Ectodermal cell (in vitro differentiated cells): Measurements from ENCODE around the gene KCTD5.

ENCODE experiments used
- H3K27ac ChIP-seq: 2 replicates; pipeline ENCODE4 v1.7.0; 2013; ENCODE audit warnings: mild to moderate bottlenecking, low read depth, low read length; ENCODE audit not compliant: insufficient read depth, poor library complexity, severe bottlenecking
- H3K27me3 ChIP-seq: 2 replicates; pipeline ENCODE4 v1.7.0; 2013; ENCODE audit warnings: mild to moderate bottlenecking, low read length; ENCODE audit not compliant: insufficient read depth, control insufficient read depth, poor library complexity, severe bottlenecking
- H3K36me3 ChIP-seq: one replicate; pipeline ENCODE4 v1.7.0; 2013; ENCODE audit warnings: low read length; ENCODE audit not compliant: control insufficient read depth, insufficient read depth
- H3K4me1 ChIP-seq: one replicate; pipeline ENCODE4 v1.7.0; 2013; ENCODE audit warnings: low read length; ENCODE audit not compliant: control insufficient read depth, insufficient read depth
- H3K4me3 ChIP-seq: 2 replicates; pipeline ENCODE4 v1.7.0; 2013; ENCODE audit warnings: low read depth, low read length, control low read depth; ENCODE audit not compliant: insufficient read depth
- H3K9me3 ChIP-seq: 2 replicates; pipeline ENCODE4 v1.7.0; 2013; ENCODE audit warnings: mild to moderate bottlenecking, low read length, moderate library complexity; ENCODE audit not compliant: control insufficient read depth
- WGBS, 2 experiments: methylation state at CpG; one replicate each; pipeline ENCODE4 v1.1.7; 2013; ENCODE audit warnings: missing lambda C conversion rate in 2 of 2; 5-methylcytosine and 5-hydroxymethylcytosine counted together

Gene KCTD5

DNA sequence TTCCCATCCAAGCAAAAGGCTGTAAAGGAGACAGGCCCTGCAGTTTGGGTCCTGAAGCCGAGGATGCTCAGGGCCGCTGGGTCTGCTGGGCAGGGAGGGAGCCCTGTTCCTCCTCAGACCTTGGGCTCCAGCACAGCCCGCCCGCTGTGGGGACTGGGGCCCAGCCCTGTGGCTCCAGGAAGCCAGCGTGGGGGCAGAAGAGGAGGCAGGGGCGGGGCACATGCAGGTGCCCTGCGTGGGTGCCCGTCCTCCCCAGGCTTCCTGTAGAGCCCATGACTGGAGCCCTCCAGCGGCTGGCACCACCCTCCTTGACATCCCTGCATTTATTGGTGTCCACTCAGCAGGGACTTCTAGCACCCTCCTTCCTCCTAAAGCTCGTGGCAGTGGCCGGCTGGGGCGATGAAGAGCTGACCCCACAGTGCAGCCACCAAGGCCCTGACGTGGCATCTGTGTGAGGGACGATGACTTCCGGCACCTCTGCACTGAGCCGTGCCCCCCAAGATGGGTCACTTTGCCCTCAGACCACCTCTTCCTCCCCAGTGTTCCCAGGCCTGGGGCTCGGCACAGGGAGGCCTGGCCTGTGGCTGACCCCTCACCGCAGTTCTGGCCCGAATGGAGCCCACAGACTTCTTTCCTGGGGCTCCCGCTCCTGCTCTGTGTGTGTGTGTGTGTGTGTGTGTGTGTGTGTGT, 27.8 kb downstream of the KCTD5 start:
- no peaks in the 10 kb centered on the region for H3K9me3 ChIP-seq
- H3K4me3 ChIP-seq, result no peak overlapping the region
- H3K4me1 ChIP-seq, result no peaks in the 10 kb centered on the region
- WGBS, 2 experiments, result 94 to 95% methylated on average over 20 of the region's 20 CpGs
- H3K27ac ChIP-seq, result no peak overlapping the region
- no peaks in the 10 kb centered on the region for H3K36me3 ChIP-seq
- H3K27me3 ChIP-seq, result peaks cover 2% of the 10 kb centered on the region

- no peaks in the 10 kb centered on the region for H3K36me3 ChIP-seq
- H3K4me3 ChIP-seq, result no peak overlapping the region
- peaks cover under 1% of the 10 kb centered on the region for H3K4me1 ChIP-seq
- H3K9me3 ChIP-seq, result no peaks in the 10 kb centered on the region
- WGBS, 2 experiments, result 90 to 92% methylated on average over 11 of the region's 11 CpGs
- peaks cover 8% of the 10 kb centered on the region for H3K27me3 ChIP-seq
- H3K27ac ChIP-seq, result no peak overlapping the region
Measured at GRCh38 chr16:2710711-2711231, 28.4 kb downstream of the KCTD5 start.

GRCh38 chr16:2711370-2712062, 29.2 kb downstream of the KCTD5 start:
- Histone ChIP-seq H3K4me1 (peaks cover 4% of the 10 kb centered on the region), H3K4me3 (no peak overlapping the region), H3K36me3 (no peaks in the 10 kb centered on the region), H3K27me3 (peaks cover 15% of the 10 kb centered on the region), H3K27ac (no peak overlapping the region), H3K9me3 (no peaks in the 10 kb centered on the region)
- WGBS, 2 experiments, result 88 to 90% methylated on average over 22 of the region's 22 CpGs

- Histone ChIP-seq H3K4me3 (no peak overlapping the region), H3K27ac (no peak overlapping the region), H3K9me3 (no peaks in the 10 kb centered on the region), H3K27me3 (peaks cover 16% of the 10 kb centered on the region), H3K36me3 (no peaks in the 10 kb centered on the region), H3K4me1 (peaks cover 4% of the 10 kb centered on the region)
- WGBS, 2 experiments, result 87% methylated on average over 14 of the region's 14 CpGs
Measured at GRCh38 chr16:2712063-2712441, 29.7 kb downstream of the KCTD5 start.

DNA sequence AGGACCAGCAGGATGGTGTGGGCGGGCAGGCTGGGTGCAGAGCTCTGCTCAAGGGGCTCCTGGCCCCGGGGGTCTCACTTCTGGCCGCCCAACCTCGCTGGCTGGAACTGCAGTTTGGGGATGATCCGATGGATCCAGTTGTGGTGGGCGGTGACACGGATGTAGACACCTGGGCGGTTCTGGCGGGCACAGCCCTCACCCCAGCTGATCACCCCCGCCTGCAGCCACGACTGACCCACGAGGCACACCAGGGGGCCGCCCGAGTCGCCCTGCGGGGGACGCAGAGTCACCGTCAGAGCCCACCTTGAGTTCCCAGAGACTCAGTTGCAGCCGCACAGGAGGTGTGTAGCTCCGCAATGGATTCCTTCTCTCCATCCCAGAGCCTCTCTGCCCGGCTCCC, 30.2 kb downstream of the KCTD5 start:
- Histone ChIP-seq H3K27me3 (peaks cover 16% of the 10 kb centered on the region), H3K4me1 (peaks cover 4% of the 10 kb centered on the region), H3K4me3 (no peak overlapping the region), H3K27ac (no peak overlapping the region), H3K9me3 (no peaks in the 10 kb centered on the region), H3K36me3 (no peaks in the 10 kb centered on the region)
- WGBS, 2 experiments, result 87 to 89% methylated on average over 21 of the region's 21 CpGs

GRCh38 chr16:2713523-2713922, 31.2 kb downstream of the KCTD5 start:
- Histone ChIP-seq H3K4me1 (peaks cover 4% of the 10 kb centered on the region), H3K4me3 (no peak overlapping the region), H3K27me3 (peaks cover 16% of the 10 kb centered on the region), H3K9me3 (no peaks in the 10 kb centered on the region), H3K27ac (no peak overlapping the region), H3K36me3 (no peaks in the 10 kb centered on the region)
- WGBS, 2 experiments, result 87% methylated on average over 14 of the region's 14 CpGs

- Histone ChIP-seq H3K27me3 (peaks cover 16% of the 10 kb centered on the region), H3K27ac (no peak overlapping the region), H3K9me3 (no peaks in the 10 kb centered on the region), H3K4me1 (peaks cover 4% of the 10 kb centered on the region), H3K36me3 (no peaks in the 10 kb centered on the region), H3K4me3 (no peak overlapping the region)
- 89 to 90% methylated on average over 28 of the region's 28 CpGs for WGBS, 2 experiments
Measured at GRCh38 chr16:2713985-2714774, 31.9 kb downstream of the KCTD5 start.

- no peaks in the 10 kb centered on the region for H3K9me3 ChIP-seq
- H3K27me3 ChIP-seq, result peaks cover 16% of the 10 kb centered on the region
- no peak overlapping the region for H3K27ac ChIP-seq
- no peak overlapping the region for H3K4me3 ChIP-seq
- H3K4me1 ChIP-seq, result peaks cover 4% of the 10 kb centered on the region
- 50 to 55% methylated on average over 9 of the region's 9 CpGs for WGBS, 2 experiments
- no peaks in the 10 kb centered on the region for H3K36me3 ChIP-seq
Measured at GRCh38 chr16:2715064-2715463, 32.7 kb downstream of the KCTD5 start.

DNA sequence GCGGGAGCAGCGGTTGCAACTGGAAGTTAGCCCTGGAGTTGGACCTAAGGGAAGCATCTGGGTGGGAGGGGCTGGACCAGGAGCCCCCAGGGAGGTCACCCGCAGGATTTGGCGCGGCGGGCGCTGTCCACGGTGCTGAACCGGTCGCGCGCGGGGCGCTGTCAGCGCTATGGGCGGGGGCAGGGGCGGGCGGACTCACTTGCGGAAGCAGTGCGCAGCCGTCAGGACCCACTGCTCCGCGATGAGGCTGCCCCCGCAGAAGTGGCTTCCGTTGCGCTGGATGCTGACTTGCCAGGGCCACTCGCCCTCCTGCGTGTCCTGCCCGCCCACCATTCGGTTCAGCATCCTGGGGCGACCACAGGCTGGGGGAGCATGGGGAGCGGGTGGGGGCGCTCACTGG, 33.2 kb downstream of the KCTD5 start:
- Histone ChIP-seq H3K27me3 (peaks cover 16% of the 10 kb centered on the region), H3K27ac (no peak overlapping the region), H3K36me3 (no peaks in the 10 kb centered on the region), H3K9me3 (no peaks in the 10 kb centered on the region), H3K4me3 (peak overlapping the region; percentile 10), H3K4me1 (peaks cover 4% of the 10 kb centered on the region)
- WGBS, 2 experiments, result 13 to 16% methylated on average over 33 of the region's 33 CpGs
